Measurements from ENCODE around the gene SFN.
A peak's percentile ranks its signal among the peaks of the same experiment; 100 is the strongest.
"Not testable (repeated sequence)": the region's sequence is repeated elsewhere in the genome, so short reads cannot be mapped to it uniquely, and the experiment has no call there.

SFN gene

DNA sequence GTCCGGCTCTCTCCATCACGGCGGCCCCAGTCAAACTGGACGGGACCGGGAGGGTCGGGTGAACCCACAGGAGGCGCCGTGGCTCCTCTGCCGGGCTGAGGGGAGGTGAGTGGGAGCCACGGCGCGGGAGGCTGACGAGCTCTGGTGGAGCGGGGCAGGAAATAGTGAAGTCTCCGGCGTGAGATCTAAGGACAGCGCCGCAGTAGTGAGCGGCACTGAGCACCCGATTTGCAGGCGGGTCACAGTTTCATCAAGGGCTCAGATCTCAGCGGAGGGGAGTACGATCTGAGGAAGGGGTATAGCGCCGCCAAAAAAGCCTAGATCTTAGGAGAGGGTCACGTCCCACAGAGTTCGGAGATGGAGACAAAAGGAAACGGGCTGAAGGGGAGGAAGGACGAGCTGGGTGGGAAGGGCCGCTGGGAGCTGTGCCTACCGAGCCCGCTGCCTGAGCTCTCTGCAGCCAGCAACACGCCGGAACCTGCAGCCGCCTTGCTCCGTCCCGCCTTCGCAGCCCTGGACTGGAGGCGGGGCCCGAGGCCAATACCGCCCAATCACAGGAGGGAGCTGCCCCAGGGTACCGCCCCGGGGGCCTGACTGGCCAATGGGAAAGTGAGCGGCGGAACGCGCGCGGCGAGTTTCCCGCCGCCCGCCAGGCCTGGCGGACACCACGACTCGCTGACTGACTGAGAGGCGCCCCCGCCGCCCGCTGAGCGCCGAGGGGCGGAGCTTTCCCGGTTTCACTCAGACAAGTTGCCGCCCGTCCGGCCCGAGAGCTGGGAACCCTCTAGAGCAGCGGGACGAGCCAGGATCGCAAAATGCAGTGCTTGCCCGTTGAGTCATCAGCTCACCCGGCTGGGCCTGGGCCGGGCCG is 1.9 kb downstream of the SFN start:
- TF ChIP-seq GABPA (IDR thresholded peaks at IDR 0.05; ENCODE audit: low read depth) (peak; percentile 59; the same call in 1 of the 2 replicates), SPI1 (IDR thresholded peaks at IDR 0.05; ENCODE audit: borderline replicate concordance, low read depth) (no peak), POLR2AphosphoS5 (IDR thresholded peaks at IDR 0.05; ENCODE audit: low read depth) (peak; percentile 85)
- TF ChIP-seq, protein P1, sequence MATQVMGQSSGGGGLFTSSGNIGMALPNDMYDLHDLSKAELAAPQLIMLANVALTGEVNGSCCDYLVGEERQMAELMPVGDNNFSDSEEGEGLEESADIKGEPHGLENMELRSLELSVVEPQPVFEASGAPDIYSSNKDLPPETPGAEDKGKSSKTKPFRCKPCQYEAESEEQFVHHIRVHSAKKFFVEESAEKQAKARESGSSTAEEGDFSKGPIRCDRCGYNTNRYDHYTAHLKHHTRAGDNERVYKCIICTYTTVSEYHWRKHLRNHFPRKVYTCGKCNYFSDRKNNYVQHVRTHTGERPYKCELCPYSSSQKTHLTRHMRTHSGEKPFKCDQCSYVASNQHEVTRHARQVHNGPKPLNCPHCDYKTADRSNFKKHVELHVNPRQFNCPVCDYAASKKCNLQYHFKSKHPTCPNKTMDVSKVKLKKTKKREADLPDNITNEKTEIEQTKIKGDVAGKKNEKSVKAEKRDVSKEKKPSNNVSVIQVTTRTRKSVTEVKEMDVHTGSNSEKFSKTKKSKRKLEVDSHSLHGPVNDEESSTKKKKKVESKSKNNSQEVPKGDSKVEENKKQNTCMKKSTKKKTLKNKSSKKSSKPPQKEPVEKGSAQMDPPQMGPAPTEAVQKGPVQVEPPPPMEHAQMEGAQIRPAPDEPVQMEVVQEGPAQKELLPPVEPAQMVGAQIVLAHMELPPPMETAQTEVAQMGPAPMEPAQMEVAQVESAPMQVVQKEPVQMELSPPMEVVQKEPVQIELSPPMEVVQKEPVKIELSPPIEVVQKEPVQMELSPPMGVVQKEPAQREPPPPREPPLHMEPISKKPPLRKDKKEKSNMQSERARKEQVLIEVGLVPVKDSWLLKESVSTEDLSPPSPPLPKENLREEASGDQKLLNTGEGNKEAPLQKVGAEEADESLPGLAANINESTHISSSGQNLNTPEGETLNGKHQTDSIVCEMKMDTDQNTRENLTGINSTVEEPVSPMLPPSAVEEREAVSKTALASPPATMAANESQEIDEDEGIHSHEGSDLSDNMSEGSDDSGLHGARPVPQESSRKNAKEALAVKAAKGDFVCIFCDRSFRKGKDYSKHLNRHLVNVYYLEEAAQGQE (IDR thresholded peaks at IDR 0.05; ENCODE audit: insufficient replicate concordance, low read depth), result no peak
- H3K27me3 ChIP-seq (ENCODE audit: insufficient read depth, poor library complexity, severe bottlenecking), result no peaks in the 10 kb centered on the region
- DNase-seq (ENCODE audit: low read depth in 1 of 2, low spot score in 1 of 2), result peak; percentile 95 to 96
- H3K27ac ChIP-seq (replicated peaks), result peak overlapping the region; percentile 82
- peak overlapping the region; percentile 65 for H3K4me3 ChIP-seq (replicated peaks; ENCODE audit: insufficient read depth, low read length)

- H3K27ac ChIP-seq (replicated peaks); DNase-seq (ENCODE audit: low read depth in 1 of 2, low spot score in 1 of 2); H3K27me3 ChIP-seq (ENCODE audit: insufficient read depth, poor library complexity, severe bottlenecking); H3K4me3 ChIP-seq (replicated peaks; ENCODE audit: insufficient read depth, low read length): not testable (repeated sequence)
These were observed 10.1 kb downstream of the SFN start for GRCh38 chr1:26873097-26873496.

GRCh38 chr1:26874896-26875295 is 11.9 kb downstream of the SFN start:
- DNase-seq (ENCODE audit: low read depth in 1 of 2, low spot score in 1 of 2), result no peak
- Histone ChIP-seq H3K4me3 (replicated peaks; ENCODE audit: insufficient read depth, low read length) (no peak overlapping the region), H3K27ac (replicated peaks) (no peak overlapping the region), H3K27me3 (ENCODE audit: insufficient read depth, poor library complexity, severe bottlenecking) (no peaks in the 10 kb centered on the region)
- TF ChIP-seq SPI1 (IDR thresholded peaks at IDR 0.05; ENCODE audit: borderline replicate concordance, low read depth), result no peak
- TF ChIP-seq, protein P1 (IDR thresholded peaks at IDR 0.05; ENCODE audit: insufficient replicate concordance, low read depth), result no peak
- TF ChIP-seq CTCF (IDR thresholded peaks at IDR 0.05; ENCODE audit: insufficient read depth, low read length), result no peak
- TF ChIP-seq POLR2AphosphoS5 (IDR thresholded peaks at IDR 0.05; ENCODE audit: low read depth), result no peak
- no peak for TF ChIP-seq GABPA (IDR thresholded peaks at IDR 0.05; ENCODE audit: low read depth)

- no peak for TF ChIP-seq SPI1 (IDR thresholded peaks at IDR 0.05; ENCODE audit: borderline replicate concordance, low read depth)
- TF ChIP-seq CTCF (IDR thresholded peaks at IDR 0.05; ENCODE audit: insufficient read depth, low read length), result no peak
- TF ChIP-seq, protein P1 (IDR thresholded peaks at IDR 0.05; ENCODE audit: insufficient replicate concordance, low read depth), result no peak
- TF ChIP-seq GABPA (IDR thresholded peaks at IDR 0.05; ENCODE audit: low read depth), result no peak
- no peak for TF ChIP-seq POLR2AphosphoS5 (IDR thresholded peaks at IDR 0.05; ENCODE audit: low read depth)
- Histone ChIP-seq H3K27me3 (ENCODE audit: insufficient read depth, poor library complexity, severe bottlenecking) (no peaks in the 10 kb centered on the region), H3K4me3 (replicated peaks; ENCODE audit: insufficient read depth, low read length) (no peak overlapping the region), H3K27ac (replicated peaks) (no peak overlapping the region)
- DNase-seq (ENCODE audit: low read depth in 1 of 2, low spot score in 1 of 2), result no peak
These were observed 14.4 kb downstream of the SFN start for GRCh38 chr1:26877326-26877725.

Measured in HL-60 (cell line).